Keratinocyte (primary cell): Measurements from ENCODE around the gene RNF144B. TPM values are rescaled to one million over a fixed set of nuclear protein-coding genes. Genes with fewer than 3 reads are reported as not detected.

Source experiments
- DNase-seq: peaks from one replicate; pipeline ENCODE4 v3.0.0-alpha.2; 2011; ENCODE audit warnings: low read depth, missing footprints, low spot score
- FAIRE-seq: peaks from 2 replicates; lab custom pipeline; 2011; peaks lifted over from hg19 to GRCh38; lab: Jason Lieb, UNC
- H2AFZ ChIP-seq: 2 replicates; pipeline ENCODE4 v1.6.0; 2012; ENCODE audit warnings: low read length, control low read depth, inconsistent platforms; ENCODE audit not compliant: control insufficient read depth
- H3K27ac ChIP-seq: 2 replicates; pipeline ENCODE4 v1.5.1; 2011; ENCODE audit warnings: low read length; ENCODE audit not compliant: control insufficient read depth, insufficient read depth
- H3K27me3 ChIP-seq: 3 replicates; pipeline ENCODE4 v1.6.0; 2011; ENCODE audit warnings: low read length; ENCODE audit not compliant: control insufficient read depth, insufficient read depth; ENCODE audit errors: extremely low read depth
- H3K36me3 ChIP-seq, 2 experiments: 2 replicates in 1 of 2; 3 replicates in 1 of 2; pipeline ENCODE4 v1.5.1; 2011; ENCODE audit warnings: low read length in 2 of 2, mild to moderate bottlenecking in 1 of 2; ENCODE audit not compliant: control insufficient read depth in 2 of 2, insufficient read depth in 2 of 2; ENCODE audit errors: extremely low read depth in 1 of 2
- H3K4me1 ChIP-seq: 3 replicates; pipeline ENCODE4 v1.5.1; 2011; ENCODE audit warnings: low read length; ENCODE audit not compliant: control insufficient read depth, insufficient read depth; ENCODE audit errors: extremely low read depth
- H3K4me2 ChIP-seq: 3 replicates; pipeline ENCODE4 v1.6.0; 2011; ENCODE audit warnings: low read depth, low read length; ENCODE audit not compliant: control insufficient read depth, insufficient read depth; ENCODE audit errors: extremely low read depth
- H3K4me3 ChIP-seq, 3 experiments: fragments of 200-600 bp in 1 of 3; sonication (generic) in 1 of 3; 2 replicates in 2 of 3; 3 replicates in 1 of 3; pipeline ENCODE4 v1.5.1; 2011 to 2016; ENCODE audit warnings: low read length in 3 of 3, mild to moderate bottlenecking in 3 of 3, control low read depth in 2 of 3, inconsistent platforms in 1 of 3, low read depth in 1 of 3, mixed read lengths in 1 of 3, mixed run types in 1 of 3, moderate library complexity in 1 of 3; ENCODE audit not compliant: control insufficient read depth in 2 of 3, insufficient read depth in 2 of 3; ENCODE audit errors: extremely low read depth in 1 of 3
- H3K79me2 ChIP-seq: 2 replicates; pipeline ENCODE4 v1.6.0; 2012; ENCODE audit warnings: low read length; ENCODE audit not compliant: control insufficient read depth, insufficient read depth
- H3K9ac ChIP-seq: 3 replicates; pipeline ENCODE4 v1.6.0; 2011; ENCODE audit warnings: low read length; ENCODE audit not compliant: control insufficient read depth, insufficient read depth; ENCODE audit errors: extremely low read depth
- H3K9me1 ChIP-seq: 3 replicates; pipeline ENCODE4 v1.6.0; 2011; ENCODE audit warnings: low read length; ENCODE audit not compliant: control insufficient read depth, insufficient read depth; ENCODE audit errors: extremely low read depth
- H3K9me3 ChIP-seq: 2 replicates; pipeline ENCODE4 v1.5.1; 2012; ENCODE audit warnings: low read depth, low read length; ENCODE audit not compliant: control insufficient read depth
- H4K20me1 ChIP-seq: 3 replicates; pipeline ENCODE4 v1.6.0; 2011; ENCODE audit warnings: low read length; ENCODE audit not compliant: control insufficient read depth, insufficient read depth; ENCODE audit errors: extremely low read depth
- EZH2 ChIP-seq: IDR thresholded peaks from one replicate; pipeline ENCODE4 v1.6.1; 2012; ENCODE audit warnings: inconsistent platforms, mild to moderate bottlenecking, low read length, moderate library complexity
- dilution Hi-C: fragments of 300-500 bp; cut with MboI; formaldehyde crosslinking; loops from one replicate; pipeline ENCODE4 v1.7.0; 2020; ENCODE audit warnings: low sequenced_read_pairs; ENCODE audit not compliant: extremely low pct_ligation_motif_present
- polyA plus RNA-seq, 5 experiments: library from polyadenylated mRNA; depleted of rRNA in 3 of 5; stranded (reverse) in 3 of 5; stranded (forward) in 1 of 5; unstranded in 1 of 5; fragments of >200 nt; gene quantifications; 1 replicate in 1 of 5; 2 replicates in 3 of 5; 3 replicates in 1 of 5; pipeline versions ENCODE4 v1.2.1 to v1.2.3, GENCODE V29; 2011 to 2012; ENCODE audit warnings: missing spikeins in 2 of 5, low read depth in 1 of 5, low replicate concordance in 1 of 5
- TF ChIP-seq, protein P1 (sequence below), 3 experiments: IDR thresholded peaks in 1 of 3; conservative IDR thresholded peaks in 1 of 3; optimal IDR thresholded peaks in 1 of 3; 2 replicates in 2 of 3; 3 replicates in 1 of 3; pipeline versions ENCODE3 to v1.5.1; 2011; ENCODE audit warnings: low read length in 3 of 3, mild to moderate bottlenecking in 3 of 3, moderate library complexity in 2 of 3, control low read depth in 1 of 3, inconsistent platforms in 1 of 3; ENCODE audit not compliant: insufficient read depth in 2 of 3; ENCODE audit errors: extremely low read depth in 1 of 3

RNF144B gene
- polyA plus RNA-seq, 1 donor (not counting 4 experiments of a cell fraction or from before 2014, with no cell fraction given), result 9.0 TPM

DNA sequence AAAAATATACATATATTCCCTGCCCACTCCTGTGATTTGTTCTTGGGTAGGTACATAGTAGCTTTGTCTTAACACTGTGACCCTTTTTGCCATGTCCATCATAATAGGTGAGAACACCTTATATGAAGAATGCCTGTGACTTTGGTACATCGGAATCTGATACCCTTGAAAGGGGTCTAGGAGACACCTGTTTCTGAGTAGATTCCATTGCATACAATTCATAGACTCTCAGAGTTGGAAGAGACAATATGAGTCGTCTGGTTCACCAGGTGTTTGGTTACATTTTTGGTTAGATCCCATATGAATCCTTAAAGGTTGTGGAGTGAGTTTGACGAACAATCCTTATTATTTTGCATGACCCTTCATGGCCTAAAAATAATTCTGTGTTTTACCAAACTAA, 36.3 kb downstream of the RNF144B start:
- Histone ChIP-seq H3K9me1 (no peaks in the 10 kb centered on the region), H3K79me2 (peaks cover 26% of the 10 kb centered on the region), H3K27ac (no peak overlapping the region), H3K9me3 (no peaks in the 10 kb centered on the region), H4K20me1 (no peaks in the 10 kb centered on the region), H3K36me3 (peaks cover under 1% of the 10 kb centered on the region in 2 experiments), H3K27me3 (no peaks in the 10 kb centered on the region), H3K4me2 (no peak overlapping the region), H3K4me1 (peaks cover 19% of the 10 kb centered on the region), H2AFZ (no peak overlapping the region), H3K4me3 (no peak overlapping the region), H3K9ac (no peak overlapping the region)
- FAIRE-seq (no peak), DNase-seq (no peak)
- dilution Hi-C loops, result no loop called here
- TF ChIP-seq EZH2, result no peak
- TF ChIP-seq, protein P1, sequence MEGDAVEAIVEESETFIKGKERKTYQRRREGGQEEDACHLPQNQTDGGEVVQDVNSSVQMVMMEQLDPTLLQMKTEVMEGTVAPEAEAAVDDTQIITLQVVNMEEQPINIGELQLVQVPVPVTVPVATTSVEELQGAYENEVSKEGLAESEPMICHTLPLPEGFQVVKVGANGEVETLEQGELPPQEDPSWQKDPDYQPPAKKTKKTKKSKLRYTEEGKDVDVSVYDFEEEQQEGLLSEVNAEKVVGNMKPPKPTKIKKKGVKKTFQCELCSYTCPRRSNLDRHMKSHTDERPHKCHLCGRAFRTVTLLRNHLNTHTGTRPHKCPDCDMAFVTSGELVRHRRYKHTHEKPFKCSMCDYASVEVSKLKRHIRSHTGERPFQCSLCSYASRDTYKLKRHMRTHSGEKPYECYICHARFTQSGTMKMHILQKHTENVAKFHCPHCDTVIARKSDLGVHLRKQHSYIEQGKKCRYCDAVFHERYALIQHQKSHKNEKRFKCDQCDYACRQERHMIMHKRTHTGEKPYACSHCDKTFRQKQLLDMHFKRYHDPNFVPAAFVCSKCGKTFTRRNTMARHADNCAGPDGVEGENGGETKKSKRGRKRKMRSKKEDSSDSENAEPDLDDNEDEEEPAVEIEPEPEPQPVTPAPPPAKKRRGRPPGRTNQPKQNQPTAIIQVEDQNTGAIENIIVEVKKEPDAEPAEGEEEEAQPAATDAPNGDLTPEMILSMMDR (optimal IDR thresholded peaks at IDR 0.05 in 1 of 3, IDR thresholded peaks at IDR 0.05 in 1 of 3, conservative IDR thresholded peaks at IDR 0.05 in 1 of 3; ENCODE audit: extremely low read depth in 1 of 3, insufficient read depth in 2 of 3, low read length in 3 of 3), result no peak

DNA sequence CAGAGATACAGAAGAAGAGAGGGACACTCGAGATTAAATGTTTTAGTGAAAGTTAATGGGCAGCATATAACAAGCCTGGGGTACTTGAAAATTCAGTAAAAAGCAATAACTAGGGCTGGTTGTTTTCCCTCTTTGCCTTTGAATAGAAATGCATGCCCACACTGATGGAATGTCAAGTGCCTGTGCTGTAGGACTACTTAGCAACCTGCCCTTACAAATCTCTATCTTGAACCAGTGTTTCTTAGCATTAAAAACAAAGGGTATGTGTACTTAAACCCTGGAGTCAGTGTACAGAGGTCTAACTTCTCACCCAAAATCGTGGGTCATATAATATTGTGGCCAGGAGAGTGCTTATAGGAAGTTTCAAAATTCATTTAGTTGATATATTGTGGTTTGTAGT, 37.1 kb downstream of the RNF144B start:
- peaks cover 3% of the 10 kb centered on the region in 2 experiments for H3K36me3 ChIP-seq
- H3K4me1 ChIP-seq, result peaks cover 19% of the 10 kb centered on the region
- H4K20me1 ChIP-seq, result no peaks in the 10 kb centered on the region
- no peaks in the 10 kb centered on the region for H3K9me1 ChIP-seq
- no peak overlapping the region for H3K9ac ChIP-seq
- H3K27me3 ChIP-seq, result no peaks in the 10 kb centered on the region
- no peak for DNase-seq
- dilution Hi-C loops, result no loop called here
- no peak overlapping the region for H3K27ac ChIP-seq
- FAIRE-seq, result no peak
- H3K79me2 ChIP-seq, result peaks cover 24% of the 10 kb centered on the region
- no peak overlapping the region for H3K4me3 ChIP-seq
- H3K9me3 ChIP-seq, result no peaks in the 10 kb centered on the region
- no peak overlapping the region for H3K4me2 ChIP-seq
- TF ChIP-seq EZH2, result no peak
- TF ChIP-seq, protein P1 (optimal IDR thresholded peaks at IDR 0.05 in 1 of 3, IDR thresholded peaks at IDR 0.05 in 1 of 3, conservative IDR thresholded peaks at IDR 0.05 in 1 of 3; ENCODE audit: extremely low read depth in 1 of 3, insufficient read depth in 2 of 3, low read length in 3 of 3), result no peak
- no peak overlapping the region for H2AFZ ChIP-seq
